Measurements from ENCODE around the gene LRP1B.

LRP1B gene

GRCh38 chr2:140862181-140862580 lies 1268.6 kb downstream of the LRP1B start:
- no peak for DNase-seq (ENCODE audit: low read depth in 2 of 3, low spot score in 1 of 3)

- no peak for DNase-seq (ENCODE audit: low read depth in 2 of 3, low spot score in 1 of 3)
Measured at GRCh38 chr2:140861666-140862065, 1269.2 kb downstream of the LRP1B start.

- DNase-seq (ENCODE audit: low read depth in 2 of 3, low spot score in 1 of 3): no peak
Measured at GRCh38 chr2:140855471-140855870, 1275.3 kb downstream of the LRP1B start.

- DNase-seq (ENCODE audit: low read depth in 2 of 3, low spot score in 1 of 3): no peak
Measured at GRCh38 chr2:140851258-140851981, 1279.4 kb downstream of the LRP1B start.

GRCh38 chr2:140843186-140843585 lies 1287.6 kb downstream of the LRP1B start:
- no peak for DNase-seq (ENCODE audit: low read depth in 2 of 3, low spot score in 1 of 3)

- no peak for DNase-seq (ENCODE audit: low read depth in 2 of 3, low spot score in 1 of 3)
Measured at GRCh38 chr2:140842110-140842509, 1288.7 kb downstream of the LRP1B start.

GRCh38 chr2:140841141-140841540 lies 1289.7 kb downstream of the LRP1B start:
- no peak for DNase-seq (ENCODE audit: low read depth in 2 of 3, low spot score in 1 of 3)

- no peak for DNase-seq (ENCODE audit: low read depth in 2 of 3, low spot score in 1 of 3)
Measured at GRCh38 chr2:140836826-140837225, 1294.0 kb downstream of the LRP1B start.

- no peak for DNase-seq (ENCODE audit: low read depth in 2 of 3, low spot score in 1 of 3)
Measured at GRCh38 chr2:140835079-140835478, 1295.7 kb downstream of the LRP1B start.

- DNase-seq (ENCODE audit: low read depth in 2 of 3, low spot score in 1 of 3): no peak
Measured at GRCh38 chr2:140814141-140814540, 1316.7 kb downstream of the LRP1B start.

- no peak for DNase-seq (ENCODE audit: low read depth in 2 of 3, low spot score in 1 of 3)
Measured at GRCh38 chr2:140808820-140809219, 1322.0 kb downstream of the LRP1B start.

- DNase-seq (ENCODE audit: low read depth in 2 of 3, low spot score in 1 of 3): no peak
Measured at GRCh38 chr2:140808211-140808610, 1322.6 kb downstream of the LRP1B start.

GRCh38 chr2:140804700-140805260 lies 1326.0 kb downstream of the LRP1B start:
- no peak for DNase-seq (ENCODE audit: low read depth in 2 of 3, low spot score in 1 of 3)

- DNase-seq (ENCODE audit: low read depth in 2 of 3, low spot score in 1 of 3): no peak
Measured at GRCh38 chr2:140801311-140801710, 1329.5 kb downstream of the LRP1B start.

GRCh38 chr2:140797718-140798117 lies 1333.1 kb downstream of the LRP1B start:
- no peak for DNase-seq (ENCODE audit: low read depth in 2 of 3, low spot score in 1 of 3)

GRCh38 chr2:140791802-140792201 lies 1339.0 kb downstream of the LRP1B start:
- no peak for DNase-seq (ENCODE audit: low read depth in 2 of 3, low spot score in 1 of 3)

- no peak for DNase-seq (ENCODE audit: low read depth in 2 of 3, low spot score in 1 of 3)
Measured at GRCh38 chr2:140786585-140786984, 1344.2 kb downstream of the LRP1B start.

GRCh38 chr2:140775411-140775810 lies 1355.4 kb downstream of the LRP1B start:
- no peak for DNase-seq (ENCODE audit: low read depth in 2 of 3, low spot score in 1 of 3)

- DNase-seq (ENCODE audit: low read depth in 2 of 3, low spot score in 1 of 3): no peak
Measured at GRCh38 chr2:140770645-140771044, 1360.2 kb downstream of the LRP1B start.

GRCh38 chr2:140761807-140762206 lies 1369.0 kb downstream of the LRP1B start:
- no peak for DNase-seq (ENCODE audit: low read depth in 2 of 3, low spot score in 1 of 3)

GRCh38 chr2:140759426-140760156 lies 1371.2 kb downstream of the LRP1B start:
- no peak for DNase-seq (ENCODE audit: low read depth in 2 of 3, low spot score in 1 of 3)

GRCh38 chr2:140747665-140748064 lies 1383.2 kb downstream of the LRP1B start:
- no peak for DNase-seq (ENCODE audit: low read depth in 2 of 3, low spot score in 1 of 3)

Data from stimulated activated CD4-positive, alpha-beta T cell treated with anti-CD3 and anti-CD28 coated beads, Interleukin-12 subunit alpha, Interleukin-12 subunit beta, amount 100 ng/mL, for 48 hours (primary cell).